IPS DF 6.9 (cell line): ENCODE data around the gene GDPD5.

Experiments used
- DNase-seq: peaks from one replicate; pipeline ENCODE4 v3.0.0-alpha.2; 2013; ENCODE audit warnings: low read depth, low spot score
- H3K27ac ChIP-seq: one replicate; pipeline ENCODE4 v1.5.1; 2013; ENCODE audit warnings: low read length, control low read depth
- H3K27me3 ChIP-seq: 2 replicates; pipeline ENCODE4 v1.6.1; 2013; ENCODE audit warnings: mild to moderate bottlenecking, low read length; ENCODE audit not compliant: control insufficient read depth, insufficient read depth
- H3K36me3 ChIP-seq: 2 replicates; pipeline ENCODE4 v1.6.1; 2013; ENCODE audit warnings: low read length; ENCODE audit not compliant: control insufficient read depth, insufficient read depth
- H3K4me1 ChIP-seq: 2 replicates; pipeline ENCODE4 v1.6.1; 2013; ENCODE audit warnings: low read length; ENCODE audit not compliant: control insufficient read depth, insufficient read depth
- H3K4me3 ChIP-seq: 2 replicates; pipeline ENCODE4 v1.5.1; 2013; ENCODE audit warnings: mild to moderate bottlenecking, low read length
- H3K9me3 ChIP-seq: 2 replicates; pipeline ENCODE4 v1.6.1; 2013; ENCODE audit warnings: low read length, inconsistent platforms; ENCODE audit not compliant: control insufficient read depth, insufficient read depth
- WGBS: extraction: QIAGEN DNeasy Blood & Tissue Kit; methylation state at CpG from one replicate; pipeline ENCODE4 v1.1.7; 2013; ENCODE audit warnings: mixed read lengths, missing lambda C conversion rate; ENCODE audit not compliant: insufficient read length, insufficient coverage; 5-methylcytosine and 5-hydroxymethylcytosine counted together

Gene GDPD5

DNA sequence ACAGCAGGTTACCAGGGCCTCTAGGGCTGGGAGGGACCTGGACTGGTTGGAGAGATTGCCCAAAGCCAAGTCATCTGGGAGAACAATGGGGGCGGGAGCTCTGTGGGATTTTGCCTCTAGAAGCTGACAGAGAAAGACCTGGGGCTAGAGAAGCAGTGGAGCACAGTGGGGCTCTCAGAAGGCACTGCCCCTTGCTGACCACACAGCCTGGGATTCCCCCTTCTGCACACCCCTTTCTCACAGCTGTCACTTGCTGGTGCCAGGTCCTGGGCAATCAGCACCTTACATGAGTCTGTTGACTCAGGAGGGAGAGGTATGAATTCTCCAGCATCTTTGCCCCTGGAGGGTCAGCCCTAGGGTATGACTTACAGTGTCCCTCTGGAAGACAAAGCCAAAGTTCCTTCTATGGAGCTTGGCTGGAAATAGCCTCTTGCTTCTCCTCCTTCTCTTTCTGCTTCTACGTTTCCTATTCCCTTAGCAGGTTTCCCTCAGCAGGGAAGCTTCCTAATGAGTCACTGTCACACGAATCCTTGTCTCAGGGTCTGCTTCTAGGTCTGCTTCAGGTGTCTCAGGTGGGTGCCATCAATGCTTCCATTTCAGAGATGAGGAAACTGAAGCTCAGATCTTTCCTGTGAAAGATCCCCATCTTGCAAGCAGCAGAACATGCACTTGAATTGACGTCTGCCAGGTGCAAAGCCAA is 27.0 kb downstream of the GDPD5 start:
- Histone ChIP-seq H3K27me3 (no peaks in the 10 kb centered on the region), H3K4me3 (no peak overlapping the region), H3K36me3 (no peaks in the 10 kb centered on the region), H3K4me1 (no peaks in the 10 kb centered on the region), H3K27ac (no peak overlapping the region), H3K9me3 (no peaks in the 10 kb centered on the region)
- no peak for DNase-seq
- WGBS: no CpG with 5 or more reads among the region's 4 CpGs

DNA sequence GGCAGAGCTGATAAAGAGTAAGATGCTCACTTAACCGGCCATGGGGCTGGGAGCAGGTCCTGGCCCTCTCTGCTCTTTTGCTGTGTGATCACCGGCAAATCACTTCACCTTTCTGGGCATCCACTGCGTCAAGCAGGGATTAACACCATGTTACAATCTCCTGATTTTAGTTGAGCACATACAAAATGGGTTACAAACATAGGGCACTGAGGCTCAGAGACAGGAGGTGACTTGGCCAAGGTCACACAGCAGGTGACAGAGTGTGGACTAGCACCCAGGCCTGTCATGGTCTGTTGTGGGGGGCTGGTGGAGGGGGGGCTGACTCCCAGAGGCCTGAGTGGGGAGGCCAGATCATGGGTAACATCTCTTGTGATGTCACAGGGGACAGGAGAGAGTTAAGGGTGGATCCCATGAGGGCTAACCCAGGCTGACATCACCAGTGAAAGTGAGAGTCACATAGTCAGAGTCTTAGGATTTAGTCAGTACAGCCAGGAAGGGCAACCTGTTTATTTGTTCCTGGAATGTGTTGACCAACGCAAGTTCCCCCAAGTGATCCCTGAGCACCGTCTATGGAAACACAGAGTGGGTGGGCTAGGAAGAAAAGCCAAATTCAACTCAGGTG is 27.8 kb downstream of the GDPD5 start:
- H3K36me3 ChIP-seq: no peaks in the 10 kb centered on the region
- no peaks in the 10 kb centered on the region for H3K9me3 ChIP-seq
- no peaks in the 10 kb centered on the region for H3K27me3 ChIP-seq
- no peak overlapping the region for H3K4me3 ChIP-seq
- no peak overlapping the region for H3K27ac ChIP-seq
- no peak for DNase-seq
- no CpG with 5 or more reads among the region's 5 CpGs for WGBS
- H3K4me1 ChIP-seq: no peaks in the 10 kb centered on the region

DNA sequence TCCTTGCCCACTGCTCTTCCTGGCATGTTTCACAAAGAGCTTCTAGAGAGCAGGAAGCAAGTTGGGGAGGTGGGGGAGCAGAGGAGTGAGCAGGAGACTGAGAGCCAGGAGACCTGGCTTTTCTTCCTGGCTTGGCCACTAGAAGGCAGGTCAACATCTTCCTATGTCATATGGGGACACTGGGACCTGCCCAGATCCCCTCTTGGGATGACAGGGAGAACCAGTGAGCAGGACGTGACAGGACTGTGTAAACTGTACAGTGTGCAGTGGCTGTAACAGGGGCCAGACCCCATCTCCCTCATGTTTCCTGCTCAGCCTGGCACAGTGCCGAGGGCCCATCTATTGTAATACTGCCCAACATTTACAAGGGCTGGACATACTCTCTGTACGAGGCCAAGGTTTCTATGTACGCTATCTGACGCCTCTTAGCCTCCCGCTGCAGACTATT is 29.4 kb downstream of the GDPD5 start:
- no peak for DNase-seq
- Histone ChIP-seq H3K27ac (no peak overlapping the region), H3K4me3 (no peak overlapping the region), H3K9me3 (no peaks in the 10 kb centered on the region), H3K27me3 (no peaks in the 10 kb centered on the region), H3K36me3 (no peaks in the 10 kb centered on the region), H3K4me1 (peaks cover 5% of the 10 kb centered on the region)
- WGBS: no CpG with 5 or more reads among the region's 6 CpGs

- DNase-seq: no peak
- WGBS: no CpG with 5 or more reads among the region's 4 CpGs
- H3K9me3 ChIP-seq: no peaks in the 10 kb centered on the region
- peaks cover 7% of the 10 kb centered on the region for H3K4me1 ChIP-seq
- H3K36me3 ChIP-seq: no peaks in the 10 kb centered on the region
- H3K4me3 ChIP-seq: no peak overlapping the region
- H3K27ac ChIP-seq: no peak overlapping the region
- no peaks in the 10 kb centered on the region for H3K27me3 ChIP-seq
Measured at GRCh38 chr11:75495749-75496304, 29.9 kb downstream of the GDPD5 start.

DNA sequence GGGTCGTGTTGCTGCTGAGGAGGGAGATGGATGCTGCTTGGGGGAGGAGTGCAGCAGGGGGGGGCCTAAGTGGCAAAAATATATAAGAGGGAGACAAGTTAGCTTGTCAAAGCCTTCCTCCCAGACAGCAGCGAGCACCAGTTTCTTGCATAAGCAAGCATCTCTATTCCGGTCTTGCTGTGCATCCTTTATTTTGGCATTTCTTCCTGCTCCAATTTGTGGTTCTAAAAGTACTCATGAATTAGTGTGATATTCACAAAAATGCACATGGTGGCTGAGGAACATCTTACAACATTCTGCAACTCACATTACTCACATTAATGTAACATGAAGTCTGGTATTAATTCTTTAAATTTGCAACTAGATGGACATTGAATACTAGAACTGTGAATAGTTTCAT is 32.1 kb downstream of the GDPD5 start:
- H3K36me3 ChIP-seq: no peaks in the 10 kb centered on the region
- no peaks in the 10 kb centered on the region for H3K27me3 ChIP-seq
- no peak overlapping the region for H3K27ac ChIP-seq
- H3K4me1 ChIP-seq: peaks cover 11% of the 10 kb centered on the region
- no peak overlapping the region for H3K4me3 ChIP-seq
- no peaks in the 10 kb centered on the region for H3K9me3 ChIP-seq
- no CpG with 5 or more reads among the region's 3 CpGs for WGBS
- no peak for DNase-seq

GRCh38 chr11:75492181-75492820 is 33.4 kb downstream of the GDPD5 start:
- Histone ChIP-seq H3K9me3 (no peaks in the 10 kb centered on the region), H3K27me3 (no peaks in the 10 kb centered on the region), H3K4me3 (no peak overlapping the region), H3K27ac (no peak overlapping the region), H3K4me1 (peaks cover 11% of the 10 kb centered on the region), H3K36me3 (no peaks in the 10 kb centered on the region)
- no CpG with 5 or more reads among the region's 6 CpGs for whole genome bisulfite sequencing
- no peak for DNase-seq

- no peaks in the 10 kb centered on the region for H3K36me3 ChIP-seq
- no peaks in the 10 kb centered on the region for H3K27me3 ChIP-seq
- no peak overlapping the region for H3K27ac ChIP-seq
- peaks cover 11% of the 10 kb centered on the region for H3K4me1 ChIP-seq
- no peaks in the 10 kb centered on the region for H3K9me3 ChIP-seq
- no peak for DNase-seq
- WGBS: no CpG with 5 or more reads among the region's 2 CpGs
- H3K4me3 ChIP-seq: no peak overlapping the region
Measured at GRCh38 chr11:75491465-75491864, 34.3 kb downstream of the GDPD5 start.

DNA sequence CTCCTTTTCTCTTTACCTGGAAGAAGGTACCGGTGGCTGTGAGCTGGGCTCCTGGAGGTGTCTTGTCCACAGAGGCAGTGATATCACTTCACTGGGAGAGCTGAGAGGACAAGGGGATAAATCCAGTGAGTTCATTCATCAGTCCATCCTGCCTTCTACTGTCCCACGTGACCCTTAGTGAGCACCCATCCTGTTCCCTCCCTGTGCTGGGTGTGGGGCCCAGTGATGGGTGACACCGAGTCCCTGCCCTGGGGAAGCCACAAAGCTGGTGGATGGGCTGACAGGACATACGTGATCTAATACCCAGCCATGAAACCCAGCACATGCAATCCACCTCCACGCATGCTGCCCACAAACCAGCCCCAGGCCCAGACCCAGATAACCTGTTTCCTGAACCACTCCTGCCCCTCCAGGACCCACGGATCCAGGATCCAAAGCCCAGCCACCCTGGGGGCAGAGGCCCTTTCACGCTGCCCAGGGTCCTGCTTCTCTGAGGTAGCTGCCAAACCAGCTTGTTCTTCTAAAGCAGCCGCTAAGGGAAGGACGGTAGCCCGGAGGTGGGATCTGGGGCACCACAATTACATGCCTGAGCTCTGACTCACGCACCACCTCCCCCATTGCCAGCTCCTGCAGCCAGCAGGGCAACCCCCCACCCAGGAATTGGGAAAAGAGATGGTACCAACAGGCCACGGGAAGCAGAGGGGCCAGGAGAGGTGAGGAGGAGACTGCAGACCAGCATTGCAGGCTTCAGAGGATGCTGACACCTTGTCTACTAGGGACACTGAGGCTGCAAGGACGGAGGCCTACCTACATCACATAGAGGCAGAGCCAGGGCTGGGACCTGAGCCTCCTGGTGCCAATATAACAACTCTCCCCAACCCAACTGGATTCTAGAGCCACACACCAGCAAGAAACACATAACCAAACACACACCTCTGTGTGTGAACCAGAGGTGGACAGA is 35.2 kb downstream of the GDPD5 start:
- Histone ChIP-seq H3K27me3 (no peaks in the 10 kb centered on the region), H3K27ac (no peak overlapping the region), H3K4me3 (no peak overlapping the region), H3K9me3 (no peaks in the 10 kb centered on the region), H3K4me1 (peaks cover 11% of the 10 kb centered on the region), H3K36me3 (no peaks in the 10 kb centered on the region)
- WGBS: no CpG with 5 or more reads among the region's 13 CpGs
- peak; percentile 50 for DNase-seq

- no peak overlapping the region for H3K4me3 ChIP-seq
- WGBS: no CpG with 5 or more reads among the region's 4 CpGs
- no peaks in the 10 kb centered on the region for H3K27me3 ChIP-seq
- no peak for DNase-seq
- H3K27ac ChIP-seq: no peak overlapping the region
- H3K36me3 ChIP-seq: no peaks in the 10 kb centered on the region
- H3K4me1 ChIP-seq: peaks cover 11% of the 10 kb centered on the region
- no peaks in the 10 kb centered on the region for H3K9me3 ChIP-seq
Measured at GRCh38 chr11:75487365-75487764, 38.4 kb downstream of the GDPD5 start.

GRCh38 chr11:75485742-75486141 is 40.0 kb downstream of the GDPD5 start:
- DNase-seq: no peak
- WGBS: no CpG with 5 or more reads among the region's 4 CpGs

More at GRCh38 chr11:75485742-75486141, 40.0 kb downstream of the GDPD5 start:
- Histone ChIP-seq H3K36me3 (no peaks in the 10 kb centered on the region), H3K9me3 (no peaks in the 10 kb centered on the region), H3K27me3 (no peaks in the 10 kb centered on the region), H3K4me3 (no peak overlapping the region), H3K27ac (no peak overlapping the region), H3K4me1 (peaks cover 4% of the 10 kb centered on the region; the same call in 1 of the 2 replicates)
